Upper lobe of right lung (tissue), 1 donor: ENCODE data around the gene NUPR1. TPM values are rescaled to one million over a fixed set of nuclear protein-coding genes. Genes with fewer than 3 reads are reported as not detected.

ENCODE experiments used
- ATAC-seq: fragments of 200-7000 bp; cut with Tn5 transposase; one replicate; pipeline ENCODE4 v1.9.1; 2020; ENCODE audit warnings: mild to moderate bottlenecking, moderate library complexity
- DNase-seq: peaks from one replicate; pipeline ENCODE4 v3.0.0-alpha.2; 2020
- H3K27ac ChIP-seq: fragments of 200-600 bp; one replicate; pipeline ENCODE4 v1.8.0; 2022
- H3K27me3 ChIP-seq: fragments of 200-600 bp; one replicate; pipeline ENCODE4 v1.8.0; 2022; ENCODE audit warnings: mild to moderate bottlenecking
- H3K36me3 ChIP-seq: fragments of 200-600 bp; one replicate; pipeline ENCODE4 v1.8.0; 2022
- H3K4me1 ChIP-seq: fragments of 200-600 bp; one replicate; pipeline ENCODE4 v1.8.0; 2022
- H3K4me3 ChIP-seq: fragments of 200-600 bp; one replicate; pipeline ENCODE4 v1.8.0; 2022; ENCODE audit warnings: mild to moderate bottlenecking
- H3K9me3 ChIP-seq: fragments of 200-600 bp; one replicate; pipeline ENCODE4 v1.8.0; 2022
- intact Hi-C: fragments of 100-400 bp; cut with DNase I; formaldehyde crosslinking; loops from one replicate; pipeline ENCODE4 v1.11.0; 2022
- total RNA-seq: library from RNA; stranded (reverse); fragmentation: NEBNext Ultra II Directional; extraction: Animal tissue kit (Norgen Biotek cat#: 25700); gene quantifications from one replicate; pipeline ENCODE4 v1.2.1, GENCODE V29; 2021
- TF ChIP-seq, protein P1 (sequence below): fragments of 200-600 bp; IDR thresholded peaks from one replicate; pipeline ENCODE4 v1.8.0; 2022; ENCODE audit warnings: antibody characterized with exemption
- donor health status: DM: no; HTN: yes; CAD: no; lungs with severe emphysema.

Gene NUPR1
- total RNA-seq, 1 donor from 2014 or later: 291 TPM

- TF ChIP-seq, protein P1, sequence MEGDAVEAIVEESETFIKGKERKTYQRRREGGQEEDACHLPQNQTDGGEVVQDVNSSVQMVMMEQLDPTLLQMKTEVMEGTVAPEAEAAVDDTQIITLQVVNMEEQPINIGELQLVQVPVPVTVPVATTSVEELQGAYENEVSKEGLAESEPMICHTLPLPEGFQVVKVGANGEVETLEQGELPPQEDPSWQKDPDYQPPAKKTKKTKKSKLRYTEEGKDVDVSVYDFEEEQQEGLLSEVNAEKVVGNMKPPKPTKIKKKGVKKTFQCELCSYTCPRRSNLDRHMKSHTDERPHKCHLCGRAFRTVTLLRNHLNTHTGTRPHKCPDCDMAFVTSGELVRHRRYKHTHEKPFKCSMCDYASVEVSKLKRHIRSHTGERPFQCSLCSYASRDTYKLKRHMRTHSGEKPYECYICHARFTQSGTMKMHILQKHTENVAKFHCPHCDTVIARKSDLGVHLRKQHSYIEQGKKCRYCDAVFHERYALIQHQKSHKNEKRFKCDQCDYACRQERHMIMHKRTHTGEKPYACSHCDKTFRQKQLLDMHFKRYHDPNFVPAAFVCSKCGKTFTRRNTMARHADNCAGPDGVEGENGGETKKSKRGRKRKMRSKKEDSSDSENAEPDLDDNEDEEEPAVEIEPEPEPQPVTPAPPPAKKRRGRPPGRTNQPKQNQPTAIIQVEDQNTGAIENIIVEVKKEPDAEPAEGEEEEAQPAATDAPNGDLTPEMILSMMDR: no peak
- no peak overlapping the region for H3K4me3 ChIP-seq
- no peaks in the 10 kb centered on the region for H3K27me3 ChIP-seq
- H3K9me3 ChIP-seq: no peaks in the 10 kb centered on the region
- DNase-seq (no peak), ATAC-seq (peak; percentile 33)
- H3K4me1 ChIP-seq: no peaks in the 10 kb centered on the region
- no peak overlapping the region for H3K27ac ChIP-seq
- intact Hi-C loops: no loop called here
- no peaks in the 10 kb centered on the region for H3K36me3 ChIP-seq
These were observed 24.5 kb downstream of the NUPR1 start for GRCh38 chr16:28514246-28514645.

DNA sequence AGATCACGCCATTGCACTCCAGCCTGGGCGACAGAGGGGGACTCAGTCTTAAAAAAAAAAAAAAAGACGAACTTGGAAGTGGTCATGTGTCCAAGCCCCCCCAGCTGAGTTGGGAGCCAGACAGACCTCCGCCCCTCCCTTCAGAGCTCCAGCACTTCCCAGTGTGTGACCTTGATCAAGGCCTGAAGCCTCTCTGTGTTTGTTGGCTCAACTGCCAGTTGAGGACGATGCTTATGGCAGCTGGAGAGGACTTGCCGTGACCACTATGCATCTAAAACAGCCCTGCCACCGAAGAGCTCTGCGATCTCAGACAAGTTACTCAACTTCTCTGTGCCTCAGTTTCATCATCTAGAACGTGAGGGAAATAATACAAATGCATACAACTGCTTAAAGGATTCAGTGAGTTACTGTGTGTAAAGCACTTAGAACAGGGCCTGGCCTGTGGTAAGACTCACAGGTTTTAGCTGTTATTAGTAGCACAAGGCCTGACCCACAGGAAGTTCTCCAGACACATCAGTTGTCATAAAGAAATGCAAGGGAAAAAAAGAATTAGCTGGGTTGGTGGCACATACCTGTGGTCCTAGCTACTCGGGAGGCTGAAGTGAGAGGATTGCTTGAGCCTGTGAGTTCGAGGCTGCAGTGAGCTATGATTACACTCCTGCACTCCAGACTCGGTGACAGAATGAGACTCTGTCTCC lies 25.1 kb downstream of the NUPR1 start:
- no peaks in the 10 kb centered on the region for H3K4me1 ChIP-seq
- H3K9me3 ChIP-seq: no peaks in the 10 kb centered on the region
- TF ChIP-seq, protein P1: no peak
- no peak overlapping the region for H3K4me3 ChIP-seq
- no peak for ATAC-seq
- intact Hi-C loops: no loop called here
- no peaks in the 10 kb centered on the region for H3K27me3 ChIP-seq
- no peak overlapping the region for H3K27ac ChIP-seq
- no peak for DNase-seq
- no peaks in the 10 kb centered on the region for H3K36me3 ChIP-seq

DNA sequence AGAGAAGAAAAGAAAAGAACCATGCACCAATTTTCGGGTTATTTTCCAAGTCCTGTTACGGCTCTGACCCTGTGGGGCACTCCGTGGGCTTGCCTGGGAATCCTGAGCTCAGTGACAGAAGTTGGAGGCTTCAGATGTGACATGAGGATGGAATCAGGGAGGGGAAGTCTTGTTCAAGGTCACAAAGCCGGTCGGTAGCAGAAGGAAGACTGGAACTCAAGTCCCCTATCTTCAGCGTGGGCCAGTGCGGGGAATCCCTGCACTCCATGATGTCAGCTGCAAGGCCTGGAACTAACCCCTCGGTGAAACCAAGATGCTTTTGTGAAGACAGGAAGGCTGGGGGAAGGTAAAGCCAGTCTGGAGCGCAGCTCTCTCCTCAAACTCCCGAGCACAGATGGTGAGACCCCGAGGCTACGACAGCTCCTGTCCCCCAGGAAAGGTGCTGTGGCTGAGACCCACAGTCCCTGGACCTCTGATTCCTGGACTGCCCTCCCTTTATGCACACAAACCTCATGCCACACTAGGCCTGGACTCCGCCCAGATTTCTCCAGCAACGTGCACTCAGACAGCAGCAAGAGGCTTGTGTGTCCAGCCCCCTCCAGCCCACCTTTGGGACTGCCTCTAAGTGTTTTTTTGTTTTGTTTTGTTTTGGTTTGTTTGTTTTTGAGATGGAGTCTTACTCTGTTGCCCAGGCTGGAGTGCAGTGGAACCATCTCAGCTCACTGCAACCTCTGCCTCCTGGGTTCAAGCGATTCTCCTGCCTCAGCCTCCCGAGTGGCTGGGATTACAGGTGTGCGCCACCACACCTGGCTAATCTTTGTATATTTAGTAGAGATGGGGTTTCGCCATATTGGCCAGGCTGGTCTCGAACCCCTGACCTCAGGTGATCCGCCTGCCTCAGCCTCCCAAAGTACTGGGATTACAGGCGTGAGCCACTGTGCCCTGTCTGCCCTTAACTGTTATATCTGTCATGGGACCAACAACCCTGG lies 26.7 kb downstream of the NUPR1 start:
- DNase-seq (no peak), ATAC-seq (no peak)
- H3K4me1 ChIP-seq: no peaks in the 10 kb centered on the region
- TF ChIP-seq, protein P1: no peak
- H3K36me3 ChIP-seq: no peaks in the 10 kb centered on the region
- no peaks in the 10 kb centered on the region for H3K9me3 ChIP-seq
- H3K27me3 ChIP-seq: no peaks in the 10 kb centered on the region
- no peak overlapping the region for H3K27ac ChIP-seq
- intact Hi-C loops: no loop called here
- no peak overlapping the region for H3K4me3 ChIP-seq

- intact Hi-C loops: no loop called here
- no peaks in the 10 kb centered on the region for H3K36me3 ChIP-seq
- no peak overlapping the region for H3K4me3 ChIP-seq
- DNase-seq (no peak), ATAC-seq (no peak)
- no peaks in the 10 kb centered on the region for H3K27me3 ChIP-seq
- no peak overlapping the region for H3K27ac ChIP-seq
- H3K4me1 ChIP-seq: no peaks in the 10 kb centered on the region
- TF ChIP-seq, protein P1: no peak
- H3K9me3 ChIP-seq: no peaks in the 10 kb centered on the region
These were observed 27.7 kb downstream of the NUPR1 start for GRCh38 chr16:28511031-28511430.

DNA sequence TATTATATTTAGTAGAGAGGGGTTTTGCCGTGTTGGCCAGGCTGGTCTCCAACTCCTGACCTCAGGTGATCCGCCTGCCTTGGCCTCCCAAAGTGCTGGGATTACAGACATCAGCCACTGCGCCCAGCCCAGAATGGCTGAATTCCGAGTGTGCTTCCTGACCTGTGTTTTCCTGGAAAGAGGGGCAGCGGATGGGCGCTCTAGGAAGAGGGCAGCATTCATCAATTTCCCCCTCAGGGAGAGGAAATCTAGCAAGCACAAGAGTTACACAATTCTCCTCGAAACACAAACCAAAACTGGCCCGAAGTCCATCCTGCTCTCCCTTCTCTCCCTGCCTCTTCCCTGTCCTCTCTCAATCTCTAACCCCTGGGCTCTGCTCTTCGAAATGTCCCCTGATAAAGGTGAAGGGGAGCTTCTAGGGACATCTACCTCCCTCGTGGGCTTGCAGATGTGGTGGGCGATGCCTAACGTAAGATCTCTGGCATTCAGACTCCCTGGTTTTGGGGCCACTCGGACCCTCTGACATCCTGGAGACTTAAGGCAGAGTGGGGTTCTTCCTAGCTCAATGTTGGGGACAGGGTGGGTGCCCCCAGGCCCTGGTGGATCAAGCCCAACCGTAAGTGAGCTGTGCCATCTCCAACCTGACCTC lies 33.2 kb downstream of the NUPR1 start:
- Histone ChIP-seq H3K27ac (no peak overlapping the region), H3K4me1 (no peaks in the 10 kb centered on the region), H3K36me3 (no peaks in the 10 kb centered on the region), H3K4me3 (no peak overlapping the region), H3K27me3 (no peaks in the 10 kb centered on the region), H3K9me3 (no peaks in the 10 kb centered on the region)
- DNase-seq (no peak), ATAC-seq (no peak)
- intact Hi-C loops: no loop called here
- TF ChIP-seq, protein P1: no peak
